ENCODE measurements around the gene SLC12A8. TPM values are rescaled to one million over a fixed set of nuclear protein-coding genes. Genes with fewer than 3 reads are reported as not detected.
A peak's percentile ranks its signal among the peaks of the same experiment; 100 is the strongest.

Gene SLC12A8
- total RNA-seq, 1 donor from 2014 or later = 6.1 TPM

- H3K27me3 Mint-ChIP-seq (ENCODE audit: low read depth) = no peaks in the 10 kb centered on the region
- no peak for TF ChIP-seq CTCF (IDR thresholded peaks at IDR 0.05)
- peaks cover 14% of the 10 kb centered on the region for H3K36me3 Mint-ChIP-seq (ENCODE audit: low read depth)
- no peak overlapping the region for H3K4me3 Mint-ChIP-seq (ENCODE audit: unreplicated experiment)
- peak overlapping the region; percentile 80 for H3K27ac Mint-ChIP-seq (ENCODE audit: unreplicated experiment)
- no peak for DNase-seq (ENCODE audit: low spot score)
- H3K9me3 Mint-ChIP-seq (ENCODE audit: low read depth) = peaks cover 8% of the 10 kb centered on the region
- H3K4me1 Mint-ChIP-seq (ENCODE audit: low read depth) = peaks cover 38% of the 10 kb centered on the region
These were observed 179.9 kb downstream of the SLC12A8 start for GRCh38 chr3:125032683-125033082.

Small RNAs within 50 kb of the gene (microRNA-seq; reads per million reads assigned to microRNA genes)
- 2.2 reads per million for gene MIR5092 (ENCODE audit: borderline number of aligned reads)

Other genes with a start within 250 kb of the SLC12A8 start
- 69.6 to 107 TPM (median 70.4 TPM) in 3 replicates for gene HEG1, start 156.8 kb downstream of the SLC12A8 start, total RNA-seq
- 45.9 to 50.6 TPM (median 49.9 TPM) in 3 replicates for gene ZNF148, start 162.6 kb upstream of the SLC12A8 start, total RNA-seq